ENCODE measurements around the gene SLC22A23.

The SLC22A23 gene

DNA sequence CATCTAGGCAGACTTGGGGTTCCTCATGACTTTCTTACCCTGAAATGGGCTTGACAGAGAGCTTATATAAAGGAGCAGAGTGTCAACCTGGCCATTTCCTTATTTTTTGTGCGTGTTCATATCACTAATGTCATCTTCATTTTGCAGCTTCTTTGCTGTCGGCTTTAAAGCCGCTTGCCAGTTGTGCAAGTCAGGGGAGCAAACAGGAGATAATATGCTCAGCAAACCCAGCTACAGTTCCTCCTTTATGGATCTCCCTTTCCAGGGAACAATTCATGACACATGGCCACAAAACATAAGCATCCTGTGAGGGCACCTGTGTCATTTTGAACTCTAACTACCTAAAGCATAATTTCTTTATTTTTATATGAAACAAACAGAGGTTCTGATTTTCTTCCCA lies 222.9 kb downstream of the SLC22A23 start:
- no peak for DNase-seq (ENCODE audit: extremely low spot score)
- POLR2A ChIA-PET, result interaction anchor here (0.7 kb wide), 1 partner anchor 72 kb away, joined by 3 read pairs; no protein-coding TSS in a partner anchor
- CTCF ChIA-PET, result interaction anchor here (0.9 to 1.1 kb wide), 2 partner anchors 13 to 17 kb away, joined by 3 to 4 read pairs; no protein-coding TSS in a partner anchor
- TF ChIP-seq CTBP1 (IDR thresholded peaks at IDR 0.05; ENCODE audit: borderline replicate concordance) (no peak), BHLHE40 (IDR thresholded peaks at IDR 0.05; ENCODE audit: borderline replicate concordance) (no peak), LEF1 (IDR thresholded peaks at IDR 0.05; ENCODE audit: borderline replicate concordance) (no peak), ARNT (IDR thresholded peaks at IDR 0.05) (no peak), FOXA1 (IDR thresholded peaks at IDR 0.05) (no peak), L3MBTL2 (conservative IDR thresholded peaks at IDR 0.05) (no peak), FOXM1 (IDR thresholded peaks at IDR 0.05; ENCODE audit: borderline replicate concordance) (no peak), NFRKB (IDR thresholded peaks at IDR 0.05) (no peak), ZNF384 (IDR thresholded peaks at IDR 0.05) (no peak), TARDBP (IDR thresholded peaks at IDR 0.05) (no peak), SUZ12 (IDR thresholded peaks at IDR 0.05) (no peak), FOXK2 (IDR thresholded peaks at IDR 0.05) (no peak), ELF4 (IDR thresholded peaks at IDR 0.05) (no peak), SP1 (IDR thresholded peaks at IDR 0.05) (no peak), HDGF (IDR thresholded peaks at IDR 0.05; ENCODE audit: borderline replicate concordance) (no peak)
- TF ChIP-seq, protein P1, sequence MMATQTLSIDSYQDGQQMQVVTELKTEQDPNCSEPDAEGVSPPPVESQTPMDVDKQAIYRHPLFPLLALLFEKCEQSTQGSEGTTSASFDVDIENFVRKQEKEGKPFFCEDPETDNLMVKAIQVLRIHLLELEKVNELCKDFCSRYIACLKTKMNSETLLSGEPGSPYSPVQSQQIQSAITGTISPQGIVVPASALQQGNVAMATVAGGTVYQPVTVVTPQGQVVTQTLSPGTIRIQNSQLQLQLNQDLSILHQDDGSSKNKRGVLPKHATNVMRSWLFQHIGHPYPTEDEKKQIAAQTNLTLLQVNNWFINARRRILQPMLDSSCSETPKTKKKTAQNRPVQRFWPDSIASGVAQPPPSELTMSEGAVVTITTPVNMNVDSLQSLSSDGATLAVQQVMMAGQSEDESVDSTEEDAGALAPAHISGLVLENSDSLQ (IDR thresholded peaks at IDR 0.05), result no peak

DNA sequence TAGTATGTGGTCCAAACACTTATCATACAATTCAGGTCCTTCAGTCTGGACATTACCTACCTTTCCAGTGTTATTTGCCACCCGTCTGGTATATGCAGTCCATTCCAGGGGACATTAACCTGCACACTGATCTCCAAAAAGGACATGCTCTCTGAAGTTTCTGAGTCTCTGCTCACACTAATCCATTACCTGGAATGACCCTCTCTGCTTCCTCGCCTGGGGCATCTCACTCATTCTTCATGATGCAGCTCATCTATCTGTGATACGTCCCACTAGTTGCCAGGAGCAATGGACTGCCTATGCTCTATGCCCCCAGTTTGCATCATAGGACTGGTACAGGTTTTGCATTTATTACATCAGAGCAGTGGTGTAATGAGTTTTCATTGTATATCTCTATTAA lies 223.5 kb downstream of the SLC22A23 start:
- CTCF ChIA-PET, result interaction anchor here (0.9 to 1.1 kb wide), 2 partner anchors 13 to 18 kb away, joined by 3 to 4 read pairs; no protein-coding TSS in a partner anchor
- TF ChIP-seq CTBP1 (IDR thresholded peaks at IDR 0.05; ENCODE audit: borderline replicate concordance) (no peak), BHLHE40 (IDR thresholded peaks at IDR 0.05; ENCODE audit: borderline replicate concordance) (no peak), FOXK2 (IDR thresholded peaks at IDR 0.05) (no peak), SP1 (IDR thresholded peaks at IDR 0.05) (no peak), FOXA1 (IDR thresholded peaks at IDR 0.05) (no peak), NFRKB (IDR thresholded peaks at IDR 0.05) (no peak), ZNF384 (IDR thresholded peaks at IDR 0.05) (no peak), SUZ12 (IDR thresholded peaks at IDR 0.05) (no peak), ARNT (IDR thresholded peaks at IDR 0.05) (no peak), FOXM1 (IDR thresholded peaks at IDR 0.05; ENCODE audit: borderline replicate concordance) (no peak), HDGF (IDR thresholded peaks at IDR 0.05; ENCODE audit: borderline replicate concordance) (no peak), ELF4 (IDR thresholded peaks at IDR 0.05) (no peak), TARDBP (IDR thresholded peaks at IDR 0.05) (no peak), L3MBTL2 (conservative IDR thresholded peaks at IDR 0.05) (no peak), LEF1 (IDR thresholded peaks at IDR 0.05; ENCODE audit: borderline replicate concordance) (no peak)
- TF ChIP-seq, protein P1 (IDR thresholded peaks at IDR 0.05), result no peak
- POLR2A ChIA-PET, result no interaction called here

DNA sequence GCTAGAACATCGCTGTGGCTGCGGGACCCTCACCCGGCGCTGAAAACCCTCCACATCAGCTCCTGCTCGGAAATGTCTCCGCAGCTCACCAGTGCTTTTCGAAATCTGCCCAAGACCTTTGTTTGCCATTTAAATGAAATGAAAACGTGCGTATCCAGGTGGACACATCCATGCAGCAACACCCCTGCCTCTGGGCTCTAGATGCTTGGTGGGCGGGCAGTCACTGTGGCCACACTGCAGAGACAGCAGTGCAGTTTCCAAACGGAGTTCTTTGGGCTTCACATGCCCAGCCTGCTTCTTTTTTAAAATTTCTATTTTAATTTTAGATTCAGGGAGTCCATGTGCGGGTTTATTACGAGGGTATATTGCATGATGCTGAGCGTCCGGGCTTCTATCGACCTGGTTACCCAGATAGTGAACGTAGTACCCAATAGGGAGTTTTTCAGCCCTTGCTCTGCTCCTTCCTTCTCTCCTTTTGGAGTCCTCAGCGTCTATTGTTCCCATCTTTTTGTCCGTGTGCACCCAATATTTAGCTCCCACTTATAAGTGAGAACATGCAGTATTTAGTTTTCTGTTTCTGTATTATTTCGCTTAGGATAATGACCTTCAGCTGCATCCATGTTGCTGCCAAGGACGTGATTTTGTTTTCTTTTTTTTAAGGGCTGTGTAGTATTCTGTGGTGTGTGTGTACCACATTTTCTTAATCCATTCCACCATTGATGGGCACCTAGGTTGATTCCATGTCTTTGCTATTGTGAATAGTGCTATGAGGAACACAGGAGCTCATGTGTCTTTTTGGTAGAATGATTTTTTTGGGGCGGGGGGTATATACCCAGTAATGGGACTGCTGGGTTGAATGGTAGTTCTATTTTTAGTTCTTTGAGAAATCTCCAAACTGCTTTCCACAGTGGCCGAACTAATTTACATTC lies 224.6 kb downstream of the SLC22A23 start:
- TF ChIP-seq ZNF384 (IDR thresholded peaks at IDR 0.05), result no peak
- TF ChIP-seq HDGF (IDR thresholded peaks at IDR 0.05; ENCODE audit: borderline replicate concordance), result no peak
- TF ChIP-seq L3MBTL2 (conservative IDR thresholded peaks at IDR 0.05), result peak; percentile 42; the same call in 1 of the 2 replicates
- TF ChIP-seq BHLHE40 (IDR thresholded peaks at IDR 0.05; ENCODE audit: borderline replicate concordance), result no peak
- ChIA-PET POLR2A (interaction anchor here (1.4 to 2.4 kb wide), 8 partner anchors 13 to 114 kb away, joined by 4 to 16 read pairs (median 10); partner anchors contain the start of genes BPHL and PSMG4), CTCF (interaction anchor here (2.4 kb wide), 1 partner anchor 19 kb away, joined by 13 read pairs; no protein-coding TSS in a partner anchor)
- DNase-seq (ENCODE audit: extremely low spot score), result no peak

More for the DNA sequence above, 223.5 kb downstream of the SLC22A23 start:
- no peak for DNase-seq (ENCODE audit: extremely low spot score)

DNA sequence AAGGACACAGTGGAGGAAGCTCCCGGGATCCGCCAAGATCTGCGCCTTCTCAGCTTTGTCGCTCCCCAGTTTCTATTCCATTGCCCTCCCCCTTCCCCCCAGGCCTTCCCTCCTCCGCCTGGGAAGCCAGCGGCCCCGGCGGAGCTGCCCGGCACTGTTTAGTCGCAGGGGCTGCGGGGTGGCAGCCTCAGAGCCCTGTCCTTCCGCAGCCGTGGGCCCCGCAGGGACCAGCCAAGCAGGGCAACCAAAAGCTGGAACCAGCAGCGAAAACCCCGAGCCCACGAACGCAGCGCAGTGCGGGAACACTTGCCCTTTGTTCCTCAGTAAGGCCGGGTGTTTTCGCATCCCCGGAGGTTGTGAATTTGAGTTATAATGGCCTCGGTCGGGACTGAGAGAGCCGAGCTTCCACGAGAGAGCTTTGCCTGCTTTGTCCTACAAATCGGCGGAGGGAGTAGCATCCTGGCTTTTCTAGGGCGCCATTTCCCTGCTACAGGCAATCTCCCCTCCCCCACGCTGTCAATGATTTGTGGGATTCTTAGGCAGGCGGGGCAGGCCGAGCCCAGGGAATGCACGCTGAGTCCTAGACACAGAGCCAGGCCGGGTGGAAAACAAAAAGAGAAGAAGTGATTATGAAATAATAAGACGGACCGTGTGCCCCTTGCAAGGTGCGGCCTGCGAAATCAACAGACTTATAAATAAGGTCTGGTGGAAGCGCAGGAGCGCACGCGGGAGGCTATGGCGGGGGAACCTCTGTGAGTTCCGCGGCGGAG lies 225.4 kb downstream of the SLC22A23 start:
- peak; percentile 72 for DNase-seq (ENCODE audit: extremely low spot score)
- TF ChIP-seq CTBP1 (IDR thresholded peaks at IDR 0.05; ENCODE audit: borderline replicate concordance), result peak; percentile 38; the same call in 1 of the 2 replicates
- TF ChIP-seq L3MBTL2 (conservative IDR thresholded peaks at IDR 0.05), result peak; percentile 82
- no peak for TF ChIP-seq BHLHE40 (IDR thresholded peaks at IDR 0.05; ENCODE audit: borderline replicate concordance)
- TF ChIP-seq, protein P1 (IDR thresholded peaks at IDR 0.05), result peak; percentile 93
- no peak for TF ChIP-seq ARNT (IDR thresholded peaks at IDR 0.05)
- ChIA-PET POLR2A (interaction anchor here (0.6 to 2.4 kb wide), 18 partner anchors 8 to 790 kb away, joined by 3 to 16 read pairs (median 4); partner anchors contain the start of genes BPHL, PSMG4 and TUBB2A), CTCF (interaction anchor here (0.7 to 2.4 kb wide), 4 partner anchors 8 to 243 kb away, joined by 3 to 13 read pairs (median 4); no protein-coding TSS in a partner anchor)

DNA sequence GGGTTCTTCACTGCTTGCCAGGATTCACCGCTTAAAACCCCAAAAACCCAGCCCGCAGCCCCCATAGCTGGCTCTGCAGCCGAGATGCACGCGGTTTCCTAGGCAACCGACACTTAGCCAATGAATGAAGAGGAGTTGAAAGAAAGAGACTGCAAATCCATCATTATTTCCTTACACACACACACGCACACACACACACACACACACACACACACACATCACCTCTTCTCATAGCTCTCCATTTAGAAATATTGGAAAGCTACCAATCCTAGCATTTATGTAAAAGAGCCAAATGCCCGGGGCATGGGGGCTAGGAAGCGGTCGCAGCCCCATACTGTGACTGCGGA lies 226.0 kb downstream of the SLC22A23 start:
- POLR2A ChIA-PET, result interaction anchor here (0.7 to 2.4 kb wide), 17 partner anchors 8 to 790 kb away, joined by 3 to 16 read pairs (median 5); partner anchors contain the start of genes BPHL, PSMG4 and TUBB2A
- no peak for DNase-seq (ENCODE audit: extremely low spot score)

More for the DNA sequence above, 226.0 kb downstream of the SLC22A23 start:
- CTCF ChIA-PET, result interaction anchor here (0.7 to 2.4 kb wide), 4 partner anchors 8 to 243 kb away, joined by 3 to 13 read pairs (median 4); no protein-coding TSS in a partner anchor
- TF ChIP-seq, protein P1 (IDR thresholded peaks at IDR 0.05), result peak; percentile 54; the same call in 1 of the 2 replicates
- no peak for TF ChIP-seq LEF1 (IDR thresholded peaks at IDR 0.05; ENCODE audit: borderline replicate concordance)

Measured in HEK293T (cell line).